UCSD-AML1 (cell line): ENCODE data around the gene KRT6B.
"Not testable (repeated sequence)": the region's sequence is repeated elsewhere in the genome, so short reads cannot be mapped to it uniquely, and the experiment has no call there.

Source experiments
- DNase-seq: peaks from one replicate; lab custom pipeline; 2025; ENCODE audit not compliant: unreplicated experiment; lab: John Stamatoyannopoulos, UW

KRT6B gene

DNA sequence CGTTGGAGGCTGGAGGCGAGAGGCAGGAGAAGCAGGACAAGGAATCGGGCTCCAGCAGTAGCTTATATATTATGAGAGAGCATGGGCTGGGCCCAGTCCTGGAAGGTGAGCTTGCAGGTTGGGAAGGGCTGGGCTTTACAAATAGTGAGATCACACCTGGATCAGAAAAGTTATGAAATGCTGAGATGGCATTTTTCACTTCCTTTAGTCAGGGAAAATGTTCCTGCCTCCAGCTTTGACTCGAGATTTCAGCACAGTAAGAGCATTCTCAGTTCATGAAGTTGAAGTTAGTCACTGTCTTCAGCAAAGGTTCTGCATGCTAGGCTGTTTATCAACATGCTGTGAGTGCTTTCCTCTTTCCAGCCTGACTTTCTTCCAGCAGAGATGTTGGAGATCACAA, 21.8 kb upstream of the KRT6B start, which contains the start of gene KRT6C:
Gene KRT6C (minus strand): TSS at position 38 of the 400 bp plus-strand sequence. CDS start 68 bp downstream, outside the sequence.
- DNase-seq: no peak

DNA sequence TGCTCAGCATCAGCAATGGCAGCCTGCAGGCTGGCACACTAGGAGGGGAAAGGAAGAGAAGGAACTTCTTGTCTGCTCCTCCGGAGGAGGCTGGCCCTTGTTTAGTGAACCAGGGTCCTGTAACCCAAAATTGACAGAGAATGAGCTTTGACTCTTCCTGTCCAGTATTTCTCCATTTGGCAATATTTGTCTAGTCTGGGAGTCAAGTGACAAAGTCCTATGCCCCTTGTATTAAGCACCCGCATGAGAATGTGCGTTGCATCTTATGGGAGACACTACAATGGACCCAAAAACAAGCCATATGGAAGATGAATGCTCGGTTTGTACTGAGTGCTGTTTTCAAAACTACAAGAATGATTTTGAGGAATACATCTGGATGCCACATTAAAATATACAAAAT, 17.9 kb upstream of the KRT6B start:
- no peak for DNase-seq

DNA sequence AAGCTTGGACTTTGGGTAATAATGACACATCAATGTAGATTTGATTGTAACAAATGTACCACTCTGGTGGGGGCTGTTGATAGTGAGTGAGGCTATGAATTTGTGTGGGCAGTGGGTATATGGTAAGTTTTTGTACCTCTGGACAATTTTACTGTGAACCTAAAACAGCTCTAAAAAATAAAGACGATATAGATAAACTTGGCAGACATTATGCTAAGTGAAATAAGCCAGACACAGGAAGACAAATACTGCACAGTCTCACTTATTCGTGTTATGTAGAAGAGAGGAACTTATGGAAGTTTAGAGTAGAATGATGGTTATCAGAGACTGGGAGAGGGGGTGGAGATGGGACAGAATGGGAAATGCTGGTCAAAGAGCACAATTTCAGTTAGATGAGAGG, 13.0 kb upstream of the KRT6B start:
- DNase-seq: no peak

DNA sequence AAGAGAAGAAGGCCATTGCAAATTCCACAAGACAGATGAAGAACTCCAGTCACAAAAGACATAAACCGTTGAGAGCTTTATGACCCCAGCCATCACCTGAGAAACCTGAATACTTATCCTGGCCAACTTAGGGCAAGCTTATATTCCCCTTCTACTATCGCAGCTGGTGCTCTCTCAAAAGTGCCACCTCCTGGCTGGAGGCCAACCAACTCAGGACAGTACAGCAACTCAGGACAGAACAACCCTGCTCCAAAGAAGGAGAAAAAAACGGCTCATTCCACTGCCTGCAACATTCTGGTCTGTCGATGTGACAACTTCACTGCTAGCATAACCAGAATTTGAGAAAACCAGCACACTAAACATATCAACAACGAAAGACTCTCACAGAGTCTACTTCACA, 9.7 kb upstream of the KRT6B start:
- no peak for DNase-seq

DNA sequence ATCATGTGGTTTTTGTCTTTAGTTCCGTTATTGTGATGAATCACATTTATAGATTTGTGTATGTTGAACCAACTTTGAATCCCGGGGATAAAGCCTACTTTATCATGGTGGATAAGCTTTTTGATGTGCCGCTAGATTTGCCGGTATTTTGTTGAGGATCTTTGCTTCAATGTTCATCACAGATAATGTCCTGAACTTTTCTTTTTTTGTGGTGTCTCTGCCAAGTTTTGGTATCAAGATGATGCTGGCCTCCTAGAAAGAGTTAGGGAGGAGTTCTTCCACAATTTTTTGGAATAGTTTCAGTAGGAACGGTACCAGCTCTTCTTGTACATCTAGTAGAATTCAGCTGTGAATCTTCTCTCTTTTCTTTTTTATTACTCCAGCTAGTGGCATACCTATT, 6.9 kb upstream of the KRT6B start:
- DNase-seq: no peak

DNA sequence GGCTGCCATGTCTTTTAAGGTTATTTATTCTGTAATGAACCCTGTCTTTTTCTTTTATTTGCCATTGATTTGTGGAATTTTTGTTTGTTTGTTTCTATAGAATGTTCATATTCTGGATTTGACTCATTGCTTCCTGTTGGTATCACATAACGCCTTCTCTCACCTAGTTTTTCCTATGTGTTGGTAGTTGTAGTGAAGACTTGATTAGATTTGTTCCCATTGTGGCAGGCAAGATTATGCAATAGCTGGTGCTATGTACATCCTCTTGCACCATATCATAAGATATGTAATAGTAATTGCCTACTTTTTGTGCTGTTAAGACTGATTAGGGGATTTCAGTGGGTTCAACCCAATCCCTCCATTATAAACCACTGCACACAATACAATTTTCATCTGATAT, 3.9 kb upstream of the KRT6B start:
- DNase-seq: no peak

DNA sequence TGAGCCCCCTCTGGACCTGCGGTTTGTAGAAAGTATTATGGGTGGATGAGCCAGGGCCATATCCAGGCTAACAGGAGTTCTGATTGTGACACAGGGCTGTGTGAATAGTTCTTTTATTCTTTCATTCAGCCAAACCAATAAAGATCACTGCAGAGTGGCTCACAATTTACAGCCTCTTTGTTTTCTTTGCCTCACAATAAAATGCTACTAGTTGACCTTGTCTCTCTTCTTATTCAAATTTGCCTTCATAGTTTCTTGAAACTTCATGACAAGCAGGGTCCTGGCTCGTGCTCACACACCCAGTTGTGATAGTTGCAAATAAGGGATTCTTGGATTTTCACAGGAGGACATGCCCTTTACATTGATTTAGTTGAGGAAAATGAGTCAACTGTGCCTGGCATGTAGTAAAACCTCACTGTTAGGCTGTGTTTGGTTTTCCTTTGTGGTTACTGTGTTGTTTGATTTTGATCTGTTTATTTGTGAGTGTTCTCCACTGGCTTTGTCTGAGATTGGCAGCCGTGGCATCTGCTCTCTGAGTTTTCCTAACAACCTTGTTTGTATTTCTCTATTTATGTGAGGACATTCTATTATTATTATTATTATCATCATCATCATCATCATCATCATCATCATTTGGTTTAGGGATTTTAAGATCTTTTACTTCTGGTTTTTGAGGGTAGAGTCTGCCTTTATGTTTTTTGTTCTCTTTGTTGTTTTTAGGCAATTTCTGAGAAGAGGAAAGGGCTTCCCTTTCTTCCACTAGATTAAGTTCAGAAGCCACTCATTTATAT, 2.7 kb upstream of the KRT6B start:
- no peak for DNase-seq

DNA sequence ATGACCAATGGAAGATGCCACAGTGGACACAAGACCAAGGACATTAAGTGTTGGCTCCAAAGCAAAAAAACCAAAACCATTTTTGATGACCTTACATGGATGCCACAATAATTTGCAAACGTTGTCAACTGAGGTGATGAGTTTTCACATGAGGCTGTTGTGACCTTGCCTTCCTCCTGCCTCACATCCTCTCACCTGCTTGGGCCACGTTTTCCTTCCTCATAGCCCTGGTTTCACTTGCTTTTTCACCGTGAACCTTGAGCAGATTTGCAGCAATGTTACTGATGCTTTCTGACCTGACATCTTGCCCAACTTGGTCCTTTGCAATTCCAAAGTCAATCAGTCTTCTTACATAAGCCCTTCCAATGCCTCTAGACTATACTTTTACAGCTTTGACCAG, 3.7 kb downstream of the KRT6B start:
- DNase-seq: no peak

DNA sequence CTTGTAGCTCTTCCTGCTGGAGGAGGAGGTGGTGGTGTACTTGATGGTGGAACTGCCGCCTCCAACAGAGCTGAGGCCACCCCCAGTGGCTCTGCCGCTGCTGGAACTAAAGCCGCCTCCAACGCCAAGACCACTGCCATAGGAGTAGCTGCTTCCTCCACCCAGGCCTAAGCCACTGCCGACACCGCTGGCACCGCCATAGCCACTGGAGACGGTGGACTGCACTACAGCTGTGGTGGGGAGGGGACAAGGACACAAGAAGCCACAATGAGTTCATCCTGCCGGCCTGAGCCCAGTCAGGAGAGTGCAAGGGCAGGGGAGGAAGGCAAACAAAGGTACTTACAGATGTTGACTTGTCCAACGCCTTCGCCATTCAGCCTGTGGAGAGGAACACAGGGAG, 4.8 kb downstream of the KRT6B start:
- not testable (repeated sequence) for DNase-seq

DNA sequence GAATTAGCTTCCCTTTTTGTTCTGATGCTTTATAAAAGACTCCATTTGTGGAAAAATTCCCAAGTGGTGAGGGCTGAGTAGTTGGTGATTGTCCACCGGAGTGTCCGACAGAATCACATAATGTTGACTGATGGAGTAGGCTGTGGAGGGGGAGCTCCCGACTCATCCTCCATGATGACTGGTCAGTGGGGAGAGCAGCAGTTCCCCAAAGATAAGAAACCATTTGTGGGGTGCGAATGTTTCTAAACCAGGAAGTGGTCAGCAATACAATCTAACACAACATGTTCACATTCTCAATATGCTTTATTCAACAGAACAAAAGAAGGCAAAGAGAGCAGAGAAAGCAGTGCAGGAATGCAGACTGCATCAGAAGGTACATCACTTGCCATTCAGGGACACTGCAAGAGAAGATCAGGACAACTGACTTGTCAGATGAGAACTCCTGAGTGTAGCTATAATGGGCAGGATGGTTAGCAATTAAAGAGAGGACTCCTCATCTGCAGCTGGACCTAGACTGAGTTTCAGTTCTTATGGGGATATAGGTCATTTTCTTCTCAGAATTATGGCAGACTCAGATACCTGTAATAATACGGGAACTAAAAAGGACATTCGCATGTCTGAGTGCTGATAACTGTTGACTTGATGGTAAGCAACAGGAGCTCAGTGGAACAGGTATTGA, 5.4 kb downstream of the KRT6B start:
- no peak for DNase-seq

DNA sequence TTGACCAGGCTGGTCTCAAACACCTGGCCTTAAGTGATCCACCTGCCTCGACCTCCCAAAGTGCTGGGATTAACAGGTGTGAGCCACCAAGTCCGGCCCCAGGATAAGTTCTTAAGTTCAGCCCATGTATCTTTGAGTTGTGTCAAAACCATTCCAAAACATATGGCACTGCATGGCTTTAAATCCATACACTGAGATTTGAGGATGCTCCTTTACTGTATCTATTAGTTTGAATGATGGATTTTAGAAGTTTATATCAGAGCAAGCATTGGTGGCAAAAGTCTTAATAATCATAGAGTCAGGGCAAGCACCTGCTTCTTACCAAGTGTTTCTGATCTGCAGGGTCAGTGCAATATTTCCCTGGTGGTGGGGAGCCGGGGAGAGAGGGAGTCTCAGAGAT, 6.1 kb downstream of the KRT6B start:
- no peak for DNase-seq

DNA sequence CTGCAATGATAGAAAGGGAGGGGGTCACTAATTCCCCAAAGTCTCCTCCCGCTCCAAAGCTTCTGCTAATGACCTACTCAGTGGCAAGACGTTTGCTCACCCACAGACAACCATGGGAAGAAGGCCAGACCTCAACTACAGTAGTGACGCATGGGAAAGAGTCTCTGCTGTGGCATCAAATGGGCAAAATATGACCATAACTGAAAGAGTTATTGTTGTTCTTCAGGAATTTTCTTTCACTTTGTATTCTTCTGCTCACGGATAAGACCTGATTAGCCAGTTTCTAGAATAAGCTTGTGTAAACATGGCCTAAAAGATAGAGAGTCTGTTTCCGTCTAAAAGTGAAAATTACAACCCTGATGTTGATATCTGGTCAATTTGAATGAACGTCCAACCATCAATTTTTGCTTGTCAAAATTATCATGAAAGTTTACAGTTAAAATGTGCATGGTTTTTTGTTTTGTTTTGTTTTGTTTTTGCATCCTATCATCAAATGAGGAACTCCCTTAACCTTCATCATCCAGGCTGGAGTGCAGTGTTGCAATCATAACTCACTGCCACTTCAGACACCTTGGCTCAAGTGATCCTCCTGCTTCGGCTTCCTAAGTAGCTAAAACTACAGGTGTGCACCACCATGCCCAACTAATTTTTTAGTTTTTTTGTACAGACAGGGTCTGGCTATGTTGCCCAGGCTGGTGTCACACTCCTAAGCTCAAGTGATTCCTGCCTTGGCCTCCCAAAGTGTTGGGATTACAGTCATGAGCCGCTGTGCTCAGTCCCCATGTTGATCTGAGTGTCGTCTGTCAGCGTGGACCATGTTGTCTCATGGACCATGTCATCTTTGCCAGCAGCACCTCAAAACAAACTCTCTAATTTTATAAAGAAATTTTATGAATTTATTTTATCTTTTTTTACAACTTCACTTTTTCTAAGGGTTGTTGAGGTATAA, 7.0 kb downstream of the KRT6B start:
- no peak for DNase-seq

DNA sequence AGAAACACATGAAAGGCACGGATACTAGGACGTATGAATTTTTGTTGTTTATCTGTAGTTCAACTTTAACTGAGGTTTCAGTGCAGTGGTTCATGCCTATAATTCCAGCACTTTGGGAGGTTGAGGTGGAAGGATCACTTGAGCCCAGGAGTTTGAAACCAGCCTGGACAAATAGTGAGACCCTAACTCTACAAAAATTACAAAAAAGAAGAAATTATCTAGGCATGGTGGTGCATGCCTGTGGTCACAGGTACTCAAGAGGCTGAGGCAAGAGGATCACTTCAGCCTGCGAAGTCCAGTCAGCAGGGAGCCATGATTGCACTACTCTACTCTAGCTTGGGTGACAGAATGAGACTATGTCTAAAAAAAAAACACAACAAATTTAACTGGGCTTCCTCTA, 8.0 kb downstream of the KRT6B start:
- DNase-seq: no peak

DNA sequence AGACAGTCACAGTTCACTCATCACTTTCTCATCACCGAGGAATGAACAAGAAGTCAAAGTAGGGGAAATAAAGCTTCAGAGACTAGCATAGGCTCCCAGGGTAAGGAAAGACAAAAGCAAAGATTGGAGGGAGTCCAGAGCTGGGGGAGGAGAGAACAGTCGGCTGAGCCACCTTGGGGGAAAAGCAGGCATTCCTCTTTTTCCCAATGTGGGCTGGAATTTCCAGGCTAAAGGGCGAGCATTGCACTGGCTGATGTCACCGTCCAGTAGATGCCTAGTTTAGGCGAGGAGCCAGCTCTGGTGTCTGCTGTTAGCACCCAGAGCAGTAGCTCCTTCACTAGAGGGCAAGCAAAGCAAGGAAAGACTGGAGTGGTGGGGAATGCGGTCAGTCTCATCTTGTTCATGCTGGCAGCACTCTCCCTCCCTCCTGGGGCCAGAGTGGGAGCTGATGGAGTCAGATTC, 9.3 kb downstream of the KRT6B start:
- DNase-seq: no peak

DNA sequence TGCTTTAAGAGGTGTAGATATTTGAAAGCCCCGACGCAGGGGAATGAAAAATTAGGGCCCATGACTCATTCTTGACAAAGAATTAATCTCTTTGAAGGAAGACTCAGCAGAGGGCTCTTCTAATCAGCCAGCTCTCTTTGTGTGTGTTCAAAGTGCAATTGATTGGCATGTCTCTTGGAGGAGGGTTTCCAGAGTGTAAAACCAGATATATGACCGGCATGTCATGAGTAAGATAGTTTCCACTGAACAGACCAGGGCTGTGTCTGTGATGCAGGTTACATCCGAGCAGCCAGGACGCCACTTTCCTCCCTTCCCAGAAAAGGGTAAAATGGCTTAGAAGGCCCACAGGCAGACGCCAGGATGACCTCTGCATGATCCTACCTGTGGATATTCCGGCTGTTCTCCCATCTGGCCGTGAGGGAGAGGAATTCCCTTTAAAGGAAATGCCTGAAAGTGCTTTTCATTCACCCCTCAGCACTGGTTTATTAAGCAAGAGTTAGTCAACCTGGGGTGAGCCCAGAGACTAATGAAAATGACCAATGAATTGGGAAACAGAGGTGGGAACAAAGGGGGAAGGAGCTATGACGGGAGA, 10.5 kb downstream of the KRT6B start:
- no peak for DNase-seq

DNA sequence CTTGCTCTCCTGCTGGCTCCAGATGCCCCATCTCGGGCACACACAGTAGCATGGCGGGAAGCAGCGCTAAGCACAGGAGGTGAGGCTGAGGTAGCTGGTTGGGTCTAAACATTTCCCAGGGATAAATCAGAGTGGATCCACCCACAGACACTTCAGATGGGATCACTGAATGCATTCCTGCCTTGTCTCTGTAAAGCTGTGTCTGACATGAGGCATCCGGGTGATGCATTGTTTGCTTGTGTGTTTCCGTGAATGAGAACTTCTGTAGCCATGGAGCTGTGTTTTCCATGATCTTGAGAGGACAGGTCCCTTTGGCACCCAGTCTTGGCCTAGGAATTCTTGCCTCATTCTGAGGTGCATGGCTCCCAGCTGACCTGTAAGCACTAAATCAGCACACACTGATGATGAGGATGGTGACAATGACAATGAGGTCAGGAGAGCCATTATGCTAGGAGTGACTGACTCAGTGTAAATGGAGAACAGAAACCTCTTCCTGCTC, 11.1 kb downstream of the KRT6B start:
- no peak for DNase-seq

DNA sequence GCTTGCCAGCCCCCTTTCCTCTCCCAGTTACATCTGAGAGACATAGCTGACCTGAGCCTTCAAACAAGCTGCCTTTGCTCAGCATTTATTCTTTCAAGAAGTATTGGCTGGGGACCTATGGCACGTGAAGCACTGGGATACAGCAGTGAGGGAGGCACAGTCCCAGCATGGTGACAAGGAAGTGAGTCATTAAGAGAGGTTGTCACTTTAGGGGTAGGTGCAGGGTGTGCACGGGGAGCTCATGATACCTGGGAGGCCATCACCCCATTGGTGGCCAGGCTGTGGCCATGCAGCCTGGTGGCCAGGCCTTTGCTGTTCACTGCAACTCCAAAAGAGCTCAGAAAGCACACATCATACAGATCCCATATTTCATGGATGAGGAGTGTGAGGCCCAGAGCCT, 12.1 kb downstream of the KRT6B start:
- DNase-seq: no peak

DNA sequence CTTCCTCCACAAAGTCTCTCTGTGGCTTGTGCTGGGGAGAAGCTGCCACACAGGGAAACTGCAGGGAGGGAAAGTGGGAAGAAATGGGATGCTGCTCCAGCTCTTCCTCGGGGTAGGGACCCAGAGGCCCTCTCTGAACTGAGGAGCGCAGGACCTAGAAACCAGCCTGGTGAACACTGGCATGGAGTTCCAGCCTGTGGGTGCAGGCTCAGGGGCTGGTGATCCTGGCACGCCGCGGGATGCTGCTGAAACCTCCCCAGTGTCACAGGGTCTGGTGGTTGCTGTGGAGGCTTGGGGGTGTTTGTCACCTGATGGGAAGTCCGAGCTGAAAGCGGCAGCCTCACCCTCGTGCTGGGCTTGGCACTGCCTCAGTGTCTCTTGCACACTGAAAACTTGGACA, 12.5 kb downstream of the KRT6B start:
- no peak for DNase-seq

DNA sequence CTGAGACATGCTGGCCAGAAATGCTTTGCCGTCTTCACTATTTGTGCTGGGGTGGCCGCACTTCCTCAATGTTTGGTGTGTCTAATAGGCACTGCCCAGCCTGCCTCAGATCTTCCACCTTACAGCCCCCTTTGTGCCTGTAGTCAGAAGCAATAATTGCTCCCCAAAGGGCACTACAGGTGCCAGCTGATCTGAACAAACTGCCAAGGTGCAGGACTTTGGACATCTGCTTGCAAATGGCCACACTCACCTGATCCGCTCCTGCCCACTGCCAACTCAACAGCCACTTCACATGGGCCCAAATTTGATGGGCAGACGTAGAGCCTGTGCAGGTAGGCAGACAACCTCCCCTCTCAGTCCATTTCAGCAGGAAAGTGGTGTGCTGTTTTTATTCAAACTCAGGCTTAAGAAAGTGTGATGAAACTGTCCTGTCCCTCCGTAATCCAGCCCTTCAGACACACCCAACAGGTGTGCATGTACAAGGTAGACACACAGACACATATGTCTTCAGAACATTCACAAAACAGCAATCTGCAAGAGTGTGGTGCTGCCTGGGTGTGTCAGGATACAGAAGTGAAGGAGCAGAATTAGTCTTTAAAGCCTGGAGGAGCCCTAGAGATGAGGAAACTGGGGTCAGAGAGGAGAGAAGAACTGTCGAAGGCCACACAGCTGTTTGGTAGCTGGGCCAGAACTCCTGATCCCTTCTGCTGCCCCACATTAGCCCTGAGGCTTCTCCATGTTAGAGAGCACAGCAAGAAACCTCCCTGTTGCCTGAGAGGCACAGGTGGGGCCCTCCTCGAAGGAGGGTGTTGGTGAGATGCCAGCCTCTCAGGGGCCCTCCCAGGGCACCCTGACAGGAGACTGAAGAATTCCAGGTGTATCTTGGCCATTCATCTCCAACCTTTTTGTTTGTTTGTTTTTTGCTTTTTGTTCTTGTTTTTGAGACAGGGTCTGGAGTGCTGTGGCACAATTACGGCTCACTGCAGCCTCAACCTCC, 13.3 kb downstream of the KRT6B start:
- no peak for DNase-seq

DNA sequence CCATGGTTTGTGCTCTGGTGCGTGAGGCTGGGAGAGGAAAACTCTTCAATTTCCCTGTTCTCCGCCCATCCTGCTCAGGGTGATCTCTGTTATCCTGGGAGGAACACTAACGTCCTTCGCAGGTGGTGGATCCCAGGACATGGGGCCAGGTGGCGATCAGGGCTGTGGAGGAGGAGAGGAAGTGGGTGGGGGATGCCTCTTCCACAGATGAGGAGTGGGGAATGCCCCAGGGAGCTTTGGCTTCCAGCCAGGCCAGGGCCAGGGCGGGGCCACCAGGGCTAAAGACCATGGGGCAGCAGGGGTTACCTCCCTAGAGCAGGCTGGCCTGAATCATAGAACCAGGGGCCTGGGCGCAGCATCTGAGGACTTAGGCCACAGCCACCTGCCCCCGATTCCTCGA, 14.4 kb downstream of the KRT6B start:
- no peak for DNase-seq
